Right hindlimb (tissue), 1 donor: ENCODE measurements around the gene SLC26A2.
A peak's percentile ranks its signal among the peaks of the same experiment; 100 is the strongest.

Experiments
- DNase-seq: peaks from one replicate; pipeline ENCODE4 v3.0.0-alpha.2; 2018

Gene SLC26A2

GRCh38 chr5:149960272-149961185 is at the start of gene SLC26A2:
SLC26A2 (plus strand) TSS chr5:149960758; CDS start chr5:149977653, 16,895 bp downstream.
- DNase-seq: peak; percentile 98

- DNase-seq: no peak
Observed at GRCh38 chr5:149911031-149911430, 49.5 kb upstream of the SLC26A2 start.

GRCh38 chr5:149912226-149912871 is 48.2 kb upstream of the SLC26A2 start:
- no peak for DNase-seq

GRCh38 chr5:149913436-149914419 is 46.8 kb upstream of the SLC26A2 start:
- no peak for DNase-seq

GRCh38 chr5:149915392-149916260 is 44.9 kb upstream of the SLC26A2 start:
- no peak for DNase-seq

GRCh38 chr5:149916334-149917072 is 44.1 kb upstream of the SLC26A2 start:
- no peak for DNase-seq

- DNase-seq: no peak
Observed at GRCh38 chr5:149917073-149917676, 43.4 kb upstream of the SLC26A2 start.

GRCh38 chr5:149921597-149921996 is 39.0 kb upstream of the SLC26A2 start:
- DNase-seq: no peak

GRCh38 chr5:149922950-149923349 is 37.6 kb upstream of the SLC26A2 start:
- no peak for DNase-seq

GRCh38 chr5:149924486-149924885 is 36.1 kb upstream of the SLC26A2 start:
- no peak for DNase-seq

GRCh38 chr5:149930043-149930748 is 30.4 kb upstream of the SLC26A2 start:
- no peak for DNase-seq

- DNase-seq: no peak
Observed at GRCh38 chr5:149930749-149931574, 29.6 kb upstream of the SLC26A2 start.

GRCh38 chr5:149931992-149932436 is 28.5 kb upstream of the SLC26A2 start:
- no peak for DNase-seq

- DNase-seq: no peak
Observed at GRCh38 chr5:149932445-149933350, 27.9 kb upstream of the SLC26A2 start.

GRCh38 chr5:149935431-149935901 is 25.1 kb upstream of the SLC26A2 start:
- DNase-seq: peak; percentile 44

GRCh38 chr5:149936044-149936699 is 24.4 kb upstream of the SLC26A2 start:
- DNase-seq: no peak

GRCh38 chr5:149936700-149937091 is 23.9 kb upstream of the SLC26A2 start:
- no peak for DNase-seq
